ENCODE measurements around the gene SVOPL. TPM values are rescaled to one million over a fixed set of nuclear protein-coding genes. Genes with fewer than 3 reads are reported as not detected.

Gene SVOPL
- total and polyA plus RNA-seq, 9 of the 15 experiments (the other 6 are each of a cell fraction or from before 2014, with no cell fraction given) = 0.13 to 0.42 (median 0.20) TPM; not detected in 6

- TF ChIP-seq HNRNPL (IDR thresholded peaks at IDR 0.05; ENCODE audit: low read depth, low read length) (no peak), POLR2A (conservative IDR thresholded peaks at IDR 0.05) (0 out of 2 replicates have a peak, but pooled peaks have one; percentile 28), ZNF551 (CRISPR knock-in tag; IDR thresholded peaks at IDR 0.05) (no peak), THRAP3 (IDR thresholded peaks at IDR 0.05; ENCODE audit: borderline replicate concordance) (no peak)
- no peak for DNase-seq (ENCODE audit: extremely low read depth in 1 of 4, low spot score in 3 of 4)
- Histone ChIP-seq H3K9ac (ENCODE audit: insufficient read depth in 1 of 2, low read depth in 2 of 2, low read length in 2 of 2) (no peak overlapping the region), H2AFZ (ENCODE audit: low read depth, low read length) (no peak overlapping the region), H3K4me3 (no peak overlapping the region), H3K9me1 (ENCODE audit: control insufficient read depth, insufficient read depth, low read length) (no peaks in the 10 kb centered on the region), H3K79me2 (ENCODE audit: control insufficient read depth, insufficient read depth, low read length) (no peaks in the 10 kb centered on the region), H3K4me1 (replicated peaks in 1 of 2; ENCODE audit: control insufficient read depth in 2 of 2, insufficient read depth in 2 of 2, low read length in 2 of 2) (no peaks in the 10 kb centered on the region), H3K4me2 (ENCODE audit: insufficient read depth, low read length) (no peak overlapping the region), H3K27ac (ENCODE audit: extremely low read depth, low read depth, low read length) (no peak overlapping the region), H3K9me3 (replicated peaks; ENCODE audit: control insufficient read depth, insufficient read depth, low read depth, low read length) (no peaks in the 10 kb centered on the region), H4K20me1 (replicated peaks; ENCODE audit: control insufficient read depth, insufficient read depth, low read length) (no peaks in the 10 kb centered on the region), H3K36me3 (ENCODE audit: control insufficient read depth, insufficient read depth, low read length) (peaks cover 56% of the 10 kb centered on the region), H3K27me3 (ENCODE audit: control insufficient read depth in 2 of 2, insufficient read depth in 2 of 2, low read length in 2 of 2) (no peaks in the 10 kb centered on the region)
- intact Hi-C loops (cut with micrococcal nuclease) (no loop called here), in situ Hi-C loops (cut with MboI) (no loop called here)
- ChIA-PET CTCF (ENCODE audit: low intra/inter-chr PET ratio) (no interaction called here), POLR2A (no interaction called here)
- no TSS peak for BruUV-seq (replicated peaks)
- ATAC-seq = no peak
- 88% methylated on average over 5 of the region's 5 CpGs for WGBS (ENCODE audit: insufficient coverage, low coverage, missing lambda C conversion rate)
- no peak for FAIRE-seq
Observed at GRCh38 chr7:138585283-138585993, 115.7 kb downstream of the SVOPL start.

- 88% methylated on average over 4 of the region's 4 CpGs for WGBS (ENCODE audit: insufficient coverage, low coverage, missing lambda C conversion rate)
- Histone ChIP-seq H2AFZ (ENCODE audit: low read depth, low read length) (no peak overlapping the region), H3K27ac (ENCODE audit: extremely low read depth, low read depth, low read length) (no peak overlapping the region), H3K4me3 (no peak overlapping the region), H3K4me1 (replicated peaks in 1 of 2; ENCODE audit: control insufficient read depth in 2 of 2, insufficient read depth in 2 of 2, low read length in 2 of 2) (no peaks in the 10 kb centered on the region), H3K9me1 (ENCODE audit: control insufficient read depth, insufficient read depth, low read length) (no peaks in the 10 kb centered on the region), H4K20me1 (replicated peaks; ENCODE audit: control insufficient read depth, insufficient read depth, low read length) (no peaks in the 10 kb centered on the region), H3K79me2 (ENCODE audit: control insufficient read depth, insufficient read depth, low read length) (no peaks in the 10 kb centered on the region), H3K9ac (ENCODE audit: insufficient read depth in 1 of 2, low read depth in 2 of 2, low read length in 2 of 2) (no peak overlapping the region), H3K27me3 (ENCODE audit: control insufficient read depth in 2 of 2, insufficient read depth in 2 of 2, low read length in 2 of 2) (no peaks in the 10 kb centered on the region), H3K36me3 (ENCODE audit: control insufficient read depth, insufficient read depth, low read length) (peaks cover 63% of the 10 kb centered on the region), H3K4me2 (ENCODE audit: insufficient read depth, low read length) (no peak overlapping the region), H3K9me3 (replicated peaks; ENCODE audit: control insufficient read depth, insufficient read depth, low read depth, low read length) (no peaks in the 10 kb centered on the region)
- ATAC-seq (no peak), FAIRE-seq (no peak), DNase-seq (ENCODE audit: extremely low read depth in 1 of 4, low spot score in 3 of 4) (no peak)
- intact Hi-C loops (cut with micrococcal nuclease) (no loop called here), in situ Hi-C loops (cut with MboI) (no loop called here)
- POLR2A ChIA-PET = interaction anchor here (1.2 kb wide), 1 partner anchor 30 kb away, joined by 3 read pairs; no protein-coding TSS in a partner anchor
- CTCF ChIA-PET (ENCODE audit: low intra/inter-chr PET ratio) = no interaction called here
- BruUV-seq (replicated peaks) = no TSS peak
- TF ChIP-seq RREB1 (CRISPR knock-in tag; IDR thresholded peaks at IDR 0.05) (no peak), KAT2B (IDR thresholded peaks at IDR 0.05; ENCODE audit: low read depth, low read length) (no peak), GTF2B (IDR thresholded peaks at IDR 0.05; ENCODE audit: extremely low read depth, insufficient read length) (no peak), CREB5 (CRISPR knock-in tag; IDR thresholded peaks at IDR 0.05) (no peak)
Observed at GRCh38 chr7:138584696-138585095, 116.5 kb downstream of the SVOPL start.

All from K562 (cell line).